Activated CD8-positive, alpha-beta memory T cell treated with anti-CD3 and anti-CD28 coated beads for 4 hours (primary cell): ENCODE data around the gene SERPINE3.

ENCODE experiments used
- DNase-seq, 2 donors: peaks; one replicate each; pipeline ENCODE4 v3.0.0-alpha.2; 2020; ENCODE audit warnings: low read depth in 2 of 2

Gene SERPINE3

DNA sequence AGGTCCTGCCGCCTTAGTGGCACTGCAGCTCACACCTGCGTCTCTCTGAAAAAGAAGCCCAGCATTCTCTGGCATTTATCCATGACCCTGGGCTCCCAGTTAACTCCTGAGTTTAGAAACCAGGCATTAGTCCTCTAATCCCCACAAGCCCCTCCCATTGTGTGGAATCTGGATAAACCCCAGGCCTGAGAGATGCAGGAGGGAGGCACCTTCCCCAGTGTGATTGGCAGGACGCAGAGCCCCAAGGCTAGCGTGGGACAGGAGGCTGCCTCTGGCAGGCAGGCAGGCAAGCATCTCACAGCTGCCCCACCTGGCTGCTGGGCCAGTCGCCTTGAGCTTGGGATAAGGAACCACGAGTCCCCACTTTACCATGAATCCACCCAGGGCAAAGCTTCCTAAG lies 11.0 kb upstream of the SERPINE3 start:
- DNase-seq, result no peak

DNA sequence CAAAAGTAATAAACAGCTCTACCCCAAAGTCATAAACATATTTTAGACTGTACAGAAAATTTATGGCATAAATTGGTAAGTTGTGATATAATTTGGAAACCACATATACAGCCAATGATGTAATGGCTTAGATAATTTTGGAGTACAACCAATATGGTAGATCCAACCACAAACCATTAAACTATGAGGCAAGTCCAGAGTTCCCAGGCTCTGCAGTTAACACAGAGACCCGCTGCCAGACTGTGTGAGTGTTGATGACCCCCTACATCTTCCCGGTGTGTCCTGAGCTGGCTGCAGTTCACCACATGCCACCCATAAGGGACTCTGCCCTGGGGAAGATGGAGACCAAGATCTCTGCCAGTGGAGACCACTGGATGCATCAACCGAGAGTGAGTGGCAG lies 9.9 kb upstream of the SERPINE3 start:
- DNase-seq, result no peak

DNA sequence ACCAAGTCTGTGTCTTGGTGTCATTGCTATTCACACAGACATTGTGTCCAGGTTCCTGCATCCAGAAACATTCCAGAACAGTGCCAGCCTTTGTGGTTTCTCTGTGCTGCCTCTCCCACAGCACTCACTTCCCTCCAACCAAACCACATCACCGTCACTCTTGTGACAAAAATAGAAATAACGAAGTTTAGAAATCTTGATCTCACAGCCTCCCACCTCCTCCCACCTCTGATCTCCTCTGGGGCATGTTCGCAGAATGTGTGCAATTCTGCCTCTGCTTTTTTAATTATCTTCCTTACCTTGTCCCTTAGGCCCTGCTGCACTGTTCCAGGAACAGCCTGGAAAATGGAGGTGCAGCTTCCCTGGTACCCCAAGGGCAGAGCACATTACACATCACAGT lies 8.7 kb upstream of the SERPINE3 start:
- DNase-seq, result no peak

DNA sequence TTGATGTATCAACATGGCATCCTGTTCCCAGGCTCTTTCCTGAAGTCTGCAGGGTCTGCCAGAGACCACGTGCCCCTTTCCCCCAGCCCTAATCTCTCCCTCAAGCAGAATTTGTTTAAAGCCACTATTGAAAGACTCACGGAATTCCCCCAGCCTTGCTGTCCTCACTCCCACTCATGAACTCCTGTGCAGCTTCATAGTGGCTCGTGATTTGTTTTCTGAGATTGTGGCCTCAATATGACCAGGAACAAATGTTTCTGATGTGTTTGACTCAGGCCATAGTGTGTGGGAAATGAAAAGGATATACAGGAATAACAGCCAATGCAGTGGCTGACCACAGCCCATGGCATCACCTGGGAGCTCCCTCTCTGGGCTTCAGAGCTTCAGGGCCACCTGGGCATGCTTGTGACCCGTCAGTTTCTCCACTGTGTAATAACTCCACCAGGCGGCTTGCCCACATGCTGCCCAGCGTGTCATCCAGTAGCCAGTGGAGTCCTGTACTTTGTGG lies 8.1 kb upstream of the SERPINE3 start:
- no peak for DNase-seq

DNA sequence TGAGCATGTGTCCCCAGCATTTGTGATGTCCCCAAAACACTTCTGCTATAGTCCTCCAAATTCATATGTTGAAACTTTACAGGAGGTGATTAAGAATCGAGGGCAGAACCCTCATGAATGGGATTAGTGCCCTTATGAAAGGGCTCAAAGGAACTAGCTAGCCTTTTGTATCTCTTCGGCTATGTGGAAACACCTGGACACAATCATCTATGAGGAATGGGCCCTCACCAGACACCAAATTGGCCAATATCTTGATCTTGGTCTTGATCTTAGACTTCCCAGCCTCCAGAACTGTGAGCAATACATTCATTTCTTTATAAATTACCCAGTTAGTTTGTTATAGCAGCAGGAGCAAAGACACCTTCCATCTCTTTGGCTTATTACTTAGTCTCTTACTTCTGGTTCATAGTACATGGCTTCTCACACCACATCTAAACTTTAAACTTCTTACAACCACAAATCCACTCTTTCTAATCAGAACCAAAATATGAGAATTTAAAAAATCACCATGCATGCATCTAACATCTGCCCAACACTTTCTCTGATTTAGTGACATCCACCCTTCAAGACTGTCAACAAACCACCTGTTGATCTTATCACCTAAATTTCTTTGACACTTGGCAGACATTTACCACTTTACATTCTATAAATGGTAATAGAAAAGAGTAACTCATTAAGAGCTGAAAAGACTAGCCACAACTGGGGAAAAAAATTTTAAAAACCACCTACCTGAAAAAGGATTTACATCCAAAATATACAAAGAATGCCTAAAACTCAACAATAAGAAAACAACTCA lies 6.7 kb upstream of the SERPINE3 start:
- no peak for DNase-seq

DNA sequence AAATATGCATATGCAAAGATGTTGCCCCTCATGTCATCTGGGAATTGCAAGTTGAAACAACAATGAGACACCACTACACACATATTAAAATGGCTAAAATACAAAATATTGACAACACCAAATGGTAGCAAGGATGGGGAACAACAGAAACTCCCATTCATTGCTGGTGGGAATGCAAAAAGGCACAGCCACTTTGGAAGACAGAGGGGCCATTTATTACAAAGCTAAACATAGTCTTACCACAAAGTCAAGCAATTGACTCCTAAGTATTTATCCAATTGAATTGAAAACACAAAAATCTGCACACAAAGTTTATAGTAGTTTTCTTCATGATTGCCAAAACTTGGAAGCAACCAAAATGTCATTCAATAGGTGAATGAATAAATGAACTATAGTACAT lies 6.1 kb upstream of the SERPINE3 start:
- no peak for DNase-seq

DNA sequence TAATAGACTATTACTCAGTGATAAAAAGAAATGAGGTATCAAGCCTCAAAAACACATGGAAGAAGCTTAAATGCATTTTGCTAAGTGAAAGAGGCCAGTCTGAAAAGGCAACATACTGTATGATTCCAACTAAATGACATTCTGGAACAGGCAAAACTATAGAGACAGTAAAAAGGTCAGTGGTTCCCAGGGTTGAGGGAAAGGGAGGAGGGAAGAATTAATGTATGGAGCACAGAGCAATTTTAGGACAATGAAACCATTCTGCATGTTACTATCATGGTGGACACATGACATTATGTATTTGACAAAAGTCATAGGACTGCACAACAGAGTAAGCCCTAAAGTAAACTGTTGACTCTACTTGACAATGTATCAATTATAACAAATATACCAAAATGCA lies 5.7 kb upstream of the SERPINE3 start:
- no peak for DNase-seq

DNA sequence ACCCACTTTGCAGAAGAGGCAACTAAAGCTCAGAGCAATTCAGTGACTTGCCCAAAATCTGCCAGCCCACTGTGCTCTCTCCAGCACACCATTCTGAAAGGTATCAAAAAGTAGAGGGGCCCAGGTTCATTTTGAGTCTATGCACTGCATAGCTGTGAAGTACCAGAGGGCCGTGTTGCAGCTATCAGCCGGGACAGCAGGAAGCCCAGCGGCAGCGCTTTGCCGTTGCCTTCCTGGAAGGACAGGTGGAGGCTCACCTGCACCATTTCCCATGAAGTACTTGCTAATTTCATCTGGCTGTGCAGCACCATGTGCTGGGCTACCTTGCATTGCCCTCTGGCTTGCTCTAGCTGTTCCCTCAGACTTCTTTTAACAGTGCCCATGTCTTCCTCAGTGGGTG lies 2.7 kb upstream of the SERPINE3 start:
- no peak for DNase-seq

DNA sequence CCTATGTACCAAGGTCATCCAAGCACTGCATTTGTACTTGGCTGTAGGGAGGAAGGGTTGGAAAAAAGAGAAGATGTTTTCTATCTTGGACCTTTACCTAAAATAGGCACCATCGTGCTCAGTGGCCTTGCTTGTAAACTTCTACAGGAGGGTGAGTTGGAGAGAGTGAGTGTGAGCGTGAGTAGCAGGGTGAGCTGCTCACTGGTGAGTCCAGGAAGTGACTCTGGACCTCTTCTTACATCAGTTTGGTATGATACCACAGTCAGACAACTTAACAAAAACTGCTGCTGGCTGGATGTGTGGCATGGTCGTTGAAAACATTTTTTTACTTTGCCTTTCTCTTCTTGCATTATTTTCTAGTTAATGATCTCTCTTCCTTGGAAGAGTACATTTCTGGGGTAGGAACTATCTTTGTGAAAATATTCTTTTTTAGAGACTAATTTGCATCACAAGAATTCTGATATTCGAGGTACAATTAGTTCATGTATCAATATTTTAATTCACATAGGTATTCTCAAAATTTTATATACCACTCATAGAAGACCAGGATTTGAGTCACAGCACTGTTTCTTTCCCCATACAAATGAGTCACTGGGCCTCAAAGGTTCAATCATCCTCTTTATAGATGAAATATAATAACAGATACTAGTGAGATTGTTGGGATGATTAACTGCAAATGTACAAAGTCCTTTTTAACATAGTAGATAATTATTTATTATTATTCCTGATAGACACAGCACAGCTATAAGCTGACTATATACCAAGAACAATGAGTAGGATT lies 651 bp downstream of the SERPINE3 start:
- DNase-seq, result no peak

DNA sequence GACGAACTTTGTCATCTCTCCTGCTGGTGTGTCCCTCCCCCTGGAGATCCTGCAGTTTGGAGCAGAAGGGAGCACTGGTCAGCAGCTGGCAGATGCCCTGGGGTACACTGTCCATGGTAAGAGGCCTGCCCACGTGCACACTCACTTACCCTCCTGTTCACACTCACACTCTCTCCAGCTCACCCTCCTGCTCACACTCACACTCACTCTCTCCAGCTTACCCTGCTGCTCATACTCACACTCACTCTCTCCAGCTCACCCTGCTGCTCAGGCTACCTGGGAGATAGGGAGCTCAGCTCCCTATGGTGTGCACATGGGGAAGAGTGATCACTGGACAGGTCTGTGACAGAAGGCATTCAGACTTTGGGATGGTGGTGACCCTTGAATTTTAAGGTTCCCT lies 1.7 kb downstream of the SERPINE3 start:
- no peak for DNase-seq

DNA sequence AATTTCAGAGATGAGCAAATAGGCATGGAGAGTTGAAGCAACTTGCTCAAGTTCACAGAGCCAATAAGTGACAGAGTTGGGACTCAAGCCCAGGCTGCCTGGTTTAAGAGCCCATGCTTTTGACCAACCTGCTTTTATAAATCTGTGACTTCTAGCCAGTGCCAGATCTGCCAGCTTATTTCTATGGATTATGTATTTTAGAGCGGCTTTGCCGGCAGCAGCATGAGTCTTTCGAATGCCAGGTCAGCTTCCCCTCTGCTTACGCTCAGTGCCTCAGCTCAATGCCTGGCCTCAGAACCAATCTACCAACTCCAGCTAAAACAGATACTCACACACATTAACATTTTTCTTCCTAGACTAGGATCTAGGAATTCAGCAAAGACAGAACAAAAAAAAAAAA lies 2.3 kb downstream of the SERPINE3 start:
- no peak for DNase-seq

DNA sequence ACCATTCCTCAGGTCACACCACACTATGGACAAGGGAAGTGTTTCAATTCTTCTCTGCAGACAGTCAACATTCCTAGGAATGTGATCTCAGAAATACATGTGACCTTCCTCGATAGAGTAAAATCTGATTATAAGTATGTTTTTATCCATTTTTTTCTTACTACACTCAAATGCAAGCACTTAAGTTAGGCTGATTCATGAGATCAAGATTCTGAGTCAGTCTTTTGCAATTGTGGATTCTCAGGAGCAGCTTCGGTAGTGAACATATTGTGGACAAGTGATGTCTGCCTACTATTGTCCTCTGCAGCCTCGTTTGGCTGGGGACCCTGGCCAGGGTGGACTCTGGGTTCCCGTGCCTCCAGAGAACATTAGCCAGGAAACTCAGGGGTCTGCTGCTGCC lies 3.2 kb downstream of the SERPINE3 start:
- DNase-seq, result no peak

DNA sequence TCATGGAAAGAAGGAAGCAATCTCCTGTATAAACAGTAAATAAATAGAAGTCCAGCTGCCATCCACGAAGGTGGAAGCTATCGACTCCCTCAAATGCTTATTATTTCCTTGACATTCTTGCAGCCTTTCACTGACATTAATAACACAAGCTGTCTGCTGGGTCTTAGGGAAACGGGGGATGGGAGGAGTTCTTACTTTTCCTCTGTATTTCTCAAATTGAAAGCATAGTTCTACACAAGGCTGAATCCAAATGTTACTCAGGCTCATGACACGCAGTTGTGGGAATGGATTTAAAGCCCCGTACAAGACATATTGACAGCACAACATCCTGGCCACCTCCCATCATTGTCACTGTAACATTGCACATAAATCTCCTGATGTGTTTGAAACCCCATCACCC lies 4.0 kb downstream of the SERPINE3 start:
- no peak for DNase-seq

DNA sequence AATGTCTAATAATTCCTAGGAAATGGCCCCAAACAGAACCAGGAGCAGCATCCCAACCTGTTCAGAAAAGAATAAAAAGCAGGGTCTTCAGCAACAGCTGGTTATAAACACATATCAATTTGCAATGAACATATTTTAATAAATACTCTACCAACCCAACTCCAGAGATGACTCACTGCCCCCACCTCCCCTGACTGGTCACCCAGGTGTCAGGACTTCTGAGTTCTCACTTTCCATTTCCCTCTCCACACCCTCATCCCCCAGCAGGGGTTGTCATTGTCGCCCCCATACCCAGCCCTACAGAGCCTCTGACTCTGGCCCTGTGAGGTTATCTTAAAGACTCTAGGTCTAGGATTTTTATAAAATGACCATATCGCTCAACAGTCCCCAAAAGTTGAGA lies 6.9 kb downstream of the SERPINE3 start:
- DNase-seq, result no peak

DNA sequence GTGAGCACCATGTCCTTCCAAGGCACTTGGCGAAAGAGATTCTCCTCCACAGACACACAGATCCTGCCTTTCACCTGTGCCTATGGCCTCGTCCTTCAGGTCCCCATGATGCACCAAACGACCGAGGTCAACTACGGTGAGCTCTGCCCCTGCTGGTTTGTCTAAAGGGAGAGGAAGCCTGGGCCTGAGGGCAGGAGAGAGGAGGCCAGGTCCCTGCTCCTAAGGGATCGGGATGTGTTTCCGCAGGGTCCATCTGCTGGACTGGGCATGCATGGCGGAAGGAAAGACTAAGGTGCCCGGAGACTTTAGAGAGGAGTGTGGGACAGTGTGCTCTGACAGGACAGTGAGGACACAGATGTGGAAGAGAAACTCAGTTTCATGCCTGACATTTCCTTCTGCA lies 7.6 kb downstream of the SERPINE3 start:
- DNase-seq, result no peak

DNA sequence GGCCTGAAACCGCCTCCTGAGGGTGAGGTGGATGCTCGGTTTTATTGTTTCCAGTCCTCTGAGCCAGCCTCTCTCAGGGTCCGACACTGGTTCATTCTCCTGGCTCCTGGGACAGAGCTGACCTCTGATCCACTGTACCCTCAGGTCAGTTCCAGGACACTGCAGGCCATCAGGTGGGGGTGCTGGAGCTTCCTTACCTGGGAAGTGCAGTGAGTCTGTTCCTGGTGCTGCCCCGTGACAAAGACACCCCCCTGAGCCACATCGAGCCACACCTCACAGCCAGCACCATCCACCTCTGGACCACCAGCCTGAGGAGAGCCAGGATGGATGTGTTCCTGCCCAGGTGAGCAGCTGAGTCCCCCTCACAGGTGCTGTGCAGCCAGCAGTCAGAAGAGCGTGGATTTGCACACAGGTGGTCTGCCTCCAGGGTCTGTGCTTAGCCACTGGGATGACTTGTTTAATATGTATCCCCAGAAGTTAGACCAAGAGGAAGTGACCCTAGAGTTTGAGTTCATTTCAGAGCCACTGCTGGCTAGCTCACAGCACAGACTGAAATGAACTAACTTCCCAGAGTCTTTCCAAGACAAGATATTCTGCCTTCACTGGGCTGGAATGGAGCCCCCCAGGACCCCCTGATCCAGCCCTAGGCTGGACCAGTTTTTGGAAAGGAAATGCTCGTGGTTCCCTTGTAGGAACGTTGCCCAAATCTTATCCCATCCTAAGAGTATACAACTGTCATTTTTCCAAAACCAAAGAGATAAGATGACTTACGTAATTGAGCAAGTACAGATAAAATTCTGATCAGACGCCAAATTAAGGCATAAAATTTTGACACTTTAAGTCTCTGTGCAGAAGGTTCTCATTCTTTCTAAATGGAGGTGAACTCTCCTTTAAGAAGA lies 8.8 kb downstream of the SERPINE3 start:
- DNase-seq, result no peak

DNA sequence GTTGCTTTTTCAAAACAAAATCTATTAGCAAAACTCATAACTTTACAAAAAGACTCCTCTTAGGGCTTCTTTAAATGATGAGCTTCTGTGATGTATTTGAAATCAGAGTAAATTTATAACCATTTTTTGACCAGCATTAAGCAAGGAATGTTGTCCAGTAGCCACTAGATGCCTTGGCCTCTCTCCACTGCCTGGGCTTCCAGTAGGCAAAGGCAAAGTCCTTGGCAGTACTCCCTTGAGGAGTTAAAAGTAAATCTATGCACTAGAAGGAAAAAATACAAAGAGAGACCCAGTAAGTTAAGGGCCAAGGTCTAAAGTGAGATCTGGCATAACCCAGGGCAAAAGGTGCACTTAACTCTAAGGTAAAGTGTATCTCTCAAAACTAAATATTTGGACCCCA lies 9.5 kb downstream of the SERPINE3 start:
- no peak for DNase-seq

DNA sequence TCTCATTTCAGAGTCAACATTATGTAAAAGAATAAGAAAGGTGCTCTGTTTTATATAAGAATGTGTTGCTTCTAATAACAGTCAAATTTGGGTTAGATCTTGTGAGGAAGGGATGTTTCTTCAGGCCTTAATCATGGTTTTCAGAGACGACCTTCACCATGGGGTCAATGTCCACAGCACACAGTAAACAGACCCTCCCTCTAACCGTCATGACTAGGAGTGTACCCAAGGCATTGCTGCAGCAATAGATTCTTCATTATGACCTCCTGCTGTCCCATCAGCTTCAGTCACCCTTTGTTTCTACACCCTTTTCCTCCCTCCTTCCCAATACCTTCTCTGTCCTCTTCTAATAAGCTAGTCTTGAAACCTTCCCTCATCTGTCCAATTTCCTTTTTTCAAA lies 15.7 kb downstream of the SERPINE3 start:
- no peak for DNase-seq

DNA sequence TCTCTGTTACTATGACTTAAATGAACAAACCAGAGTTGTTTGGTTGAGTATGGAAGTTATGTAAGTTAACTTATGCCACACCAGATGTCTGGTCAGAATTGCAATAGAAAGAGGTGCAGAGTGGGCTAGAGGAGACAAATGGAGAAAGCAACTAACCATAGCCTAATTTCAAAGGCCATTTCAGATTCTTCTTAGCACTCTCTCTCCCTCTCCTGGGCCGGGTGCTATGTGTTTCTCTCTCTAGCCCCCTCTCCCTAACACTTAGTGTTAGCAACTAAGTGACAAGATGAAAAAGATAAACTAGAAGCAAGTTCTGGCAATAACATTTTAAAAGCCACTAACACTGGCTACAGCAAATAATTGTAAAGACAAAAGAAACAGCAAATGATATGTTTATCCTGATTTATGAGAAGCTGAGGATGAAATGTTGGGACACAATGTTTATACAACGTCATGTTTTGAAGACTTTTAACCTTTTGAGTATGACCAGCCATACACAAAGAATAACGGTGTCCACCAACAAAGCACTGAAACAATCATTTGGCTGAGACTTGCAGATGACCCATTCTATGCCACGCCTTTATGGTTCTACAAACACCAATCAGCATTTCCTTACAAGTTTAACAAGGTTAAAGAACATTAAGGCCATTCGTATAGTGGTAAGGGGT lies 18.6 kb downstream of the SERPINE3 start:
- no peak for DNase-seq

DNA sequence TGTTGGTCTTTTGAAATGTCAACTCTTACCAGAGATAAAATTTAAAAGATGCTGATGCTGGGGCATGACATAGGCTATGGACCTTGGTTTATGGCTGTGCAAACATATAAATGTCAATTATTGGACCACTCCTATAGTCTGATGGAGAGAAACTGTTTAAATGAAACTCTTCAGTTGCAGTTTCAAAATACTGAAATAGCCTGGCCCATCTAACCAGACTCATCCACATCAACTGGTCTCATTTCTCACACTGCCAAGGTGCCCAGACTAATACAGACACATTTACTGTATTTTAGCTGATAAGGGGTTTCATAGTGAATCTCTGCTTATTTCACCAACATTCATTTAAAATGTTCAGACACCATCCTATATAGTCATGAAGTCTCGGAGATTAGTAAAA lies 19.9 kb downstream of the SERPINE3 start:
- no peak for DNase-seq

DNA sequence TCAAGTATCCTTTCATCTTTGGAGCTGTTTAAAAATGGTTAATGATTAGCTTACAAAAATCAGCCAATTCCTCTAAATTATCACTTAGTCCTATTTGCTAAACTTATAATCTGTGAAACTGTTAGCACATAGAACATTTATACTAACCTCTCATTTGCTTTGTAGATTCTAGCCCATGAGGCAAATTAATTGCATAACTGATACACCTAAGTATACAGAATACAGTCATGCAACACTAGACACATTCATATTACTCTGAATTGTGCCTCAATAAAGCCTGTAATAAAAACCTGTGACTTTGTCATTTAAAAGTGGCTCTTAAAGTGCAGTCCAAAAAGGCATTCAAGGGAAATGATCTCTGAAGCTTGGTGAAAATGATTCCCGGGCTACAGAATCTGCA lies 21.0 kb downstream of the SERPINE3 start:
- DNase-seq, result no peak

DNA sequence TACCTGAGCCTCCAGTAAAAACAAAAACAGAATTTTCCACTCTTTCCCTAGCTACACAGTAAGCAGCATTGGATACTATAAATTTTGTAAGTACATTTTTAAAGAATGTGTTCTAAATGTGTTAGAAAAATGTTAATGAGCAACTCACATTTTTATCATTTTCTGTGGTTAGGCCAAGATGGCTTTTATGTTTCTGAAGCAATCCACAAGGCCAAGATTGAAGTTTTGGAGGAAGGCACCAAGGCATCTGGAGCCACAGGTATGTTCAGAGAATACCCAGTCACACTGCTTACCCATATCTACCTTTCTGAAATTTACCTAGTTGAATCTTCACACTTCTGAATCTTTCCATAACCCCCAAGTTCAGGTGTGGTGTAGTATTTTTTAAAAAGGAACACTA lies 21.6 kb downstream of the SERPINE3 start:
- no peak for DNase-seq
